Prostate gland (tissue), 2 donors: Measurements from ENCODE around the gene FRMD4A.

ENCODE experiments used
- POLR2A ChIP-seq: fragments of 450-650 bp; IDR thresholded peaks from one replicate; pipeline ENCODE4 v1.6.1; 2016; ENCODE audit warnings: antibody characterized with exemption, mild to moderate bottlenecking
- TF ChIP-seq, protein P1 (sequence below), 4 experiments: fragments of 200-600 bp in 2 of 4; fragments of 450-650 bp in 2 of 4; sonication (generic) in 2 of 4; IDR thresholded peaks; 1 replicate in 3 of 4; 2 replicates in 1 of 4; pipeline ENCODE4 v1.5.1; 2016 to 2019; ENCODE audit warnings: antibody characterized with exemption in 4 of 4, mild to moderate bottlenecking in 2 of 4, moderate library complexity in 2 of 4

DNA sequence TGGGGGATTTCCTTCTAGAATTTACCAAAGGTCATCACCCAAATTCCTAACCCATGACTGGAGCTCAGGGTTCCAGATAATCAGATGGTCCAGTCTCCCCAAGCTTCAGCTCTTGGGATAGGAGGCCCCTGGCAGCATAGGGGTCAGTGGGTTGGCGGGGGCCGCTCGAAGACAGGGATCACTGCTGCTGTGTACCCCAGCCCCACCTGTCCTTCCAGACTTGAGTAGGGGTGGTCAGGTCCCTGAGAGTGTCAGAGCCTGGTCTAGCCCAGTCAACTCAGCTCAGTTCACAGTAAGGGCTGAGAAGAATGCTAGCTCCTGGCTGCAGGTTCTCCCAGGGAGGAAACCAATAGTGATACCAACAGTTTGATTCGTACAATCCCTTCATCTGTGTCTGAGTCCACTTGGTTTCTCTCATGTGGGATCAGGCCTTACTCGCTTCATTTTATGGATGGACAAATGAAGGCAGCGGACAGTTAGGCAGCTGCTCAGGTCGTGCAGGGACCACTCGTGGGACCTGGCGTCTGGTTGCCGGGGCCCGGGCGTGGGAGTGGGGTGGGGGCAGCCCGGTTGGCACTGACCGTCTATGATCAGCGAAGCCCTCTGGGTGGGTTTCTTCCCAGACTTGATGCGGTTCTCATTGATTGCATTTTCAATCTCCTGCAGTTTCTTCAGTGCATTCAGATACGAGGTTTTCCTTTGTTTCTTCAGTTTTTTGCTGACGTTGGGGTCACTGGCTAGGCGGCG, 665.0 kb downstream of the FRMD4A start:
- TF ChIP-seq POLR2A = no peak
- TF ChIP-seq, protein P1, sequence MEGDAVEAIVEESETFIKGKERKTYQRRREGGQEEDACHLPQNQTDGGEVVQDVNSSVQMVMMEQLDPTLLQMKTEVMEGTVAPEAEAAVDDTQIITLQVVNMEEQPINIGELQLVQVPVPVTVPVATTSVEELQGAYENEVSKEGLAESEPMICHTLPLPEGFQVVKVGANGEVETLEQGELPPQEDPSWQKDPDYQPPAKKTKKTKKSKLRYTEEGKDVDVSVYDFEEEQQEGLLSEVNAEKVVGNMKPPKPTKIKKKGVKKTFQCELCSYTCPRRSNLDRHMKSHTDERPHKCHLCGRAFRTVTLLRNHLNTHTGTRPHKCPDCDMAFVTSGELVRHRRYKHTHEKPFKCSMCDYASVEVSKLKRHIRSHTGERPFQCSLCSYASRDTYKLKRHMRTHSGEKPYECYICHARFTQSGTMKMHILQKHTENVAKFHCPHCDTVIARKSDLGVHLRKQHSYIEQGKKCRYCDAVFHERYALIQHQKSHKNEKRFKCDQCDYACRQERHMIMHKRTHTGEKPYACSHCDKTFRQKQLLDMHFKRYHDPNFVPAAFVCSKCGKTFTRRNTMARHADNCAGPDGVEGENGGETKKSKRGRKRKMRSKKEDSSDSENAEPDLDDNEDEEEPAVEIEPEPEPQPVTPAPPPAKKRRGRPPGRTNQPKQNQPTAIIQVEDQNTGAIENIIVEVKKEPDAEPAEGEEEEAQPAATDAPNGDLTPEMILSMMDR (IDR thresholded peaks at IDR 0.05) = no peak
